Thymus (tissue), 11 donors: ENCODE results near the gene SEPSECS. TPM values are rescaled to one million over a fixed set of nuclear protein-coding genes. Genes with fewer than 3 reads are reported as not detected.
"Not testable (repeated sequence)": the region's sequence is repeated elsewhere in the genome, so short reads cannot be mapped to it uniquely, and the experiment has no call there.

Experiments used
- DNase-seq, 9 donors: peaks; one replicate each; pipeline ENCODE4 v3.0.0-alpha.2; 2013; ENCODE audit warnings: low spot score in 9 of 9, low read depth in 6 of 9, missing footprints in 1 of 9
- H3K27ac ChIP-seq, 2 donors: one replicate each; pipeline ENCODE4 v1.5.1; 2013; ENCODE audit warnings: control low read depth in 1 of 2, low read depth in 1 of 2, low read length in 1 of 2, mild to moderate bottlenecking in 1 of 2, moderate library complexity in 1 of 2
- H3K27me3 ChIP-seq, 2 donors: one replicate each; pipeline ENCODE4 v1.5.1; 2013; ENCODE audit warnings: low read length in 1 of 2; ENCODE audit not compliant: control insufficient read depth in 2 of 2, insufficient read depth in 1 of 2
- H3K36me3 ChIP-seq, 2 donors: one replicate each; pipeline ENCODE4 v1.5.1; 2013; ENCODE audit warnings: low read length in 1 of 2, mild to moderate bottlenecking in 1 of 2, moderate library complexity in 1 of 2; ENCODE audit not compliant: control insufficient read depth in 2 of 2, insufficient read depth in 2 of 2
- H3K4me1 ChIP-seq, 2 donors: one replicate each; pipeline ENCODE4 v1.5.1; 2013; ENCODE audit warnings: low read length in 2 of 2; ENCODE audit not compliant: control insufficient read depth in 2 of 2, insufficient read depth in 2 of 2
- H3K4me3 ChIP-seq, 2 donors: one replicate each; pipeline ENCODE4 v1.5.1; 2013; ENCODE audit warnings: low read length in 2 of 2, control low read depth in 1 of 2, mild to moderate bottlenecking in 1 of 2
- H3K9me3 ChIP-seq, 2 donors: one replicate each; pipeline ENCODE4 v1.5.1; 2013; ENCODE audit warnings: low read length in 1 of 2, mild to moderate bottlenecking in 1 of 2; ENCODE audit not compliant: control insufficient read depth in 2 of 2, insufficient read depth in 1 of 2
- WGBS: extraction: QIAGEN DNeasy Blood & Tissue Kit; methylation state at CpG from one replicate; pipeline ENCODE4 v1.1.7; 2013; 5-methylcytosine and 5-hydroxymethylcytosine counted together
- polyA plus RNA-seq: library from polyadenylated mRNA; stranded (reverse); fragments of 200-250 nt; gene quantifications from one replicate; pipeline ENCODE4 v1.2.3, GENCODE V29; 2013
- total RNA-seq: library from RNA; stranded (reverse); fragments of 120-200 nt; gene quantifications from one replicate; pipeline ENCODE4 v1.2.4, GENCODE V29; 2013
- donor health status: healthy.

SEPSECS gene
- total and polyA plus RNA-seq, 2 donors: 14.5 to 15.8 TPM

GRCh38 chr4:25085671-25086070 lies 74.6 kb downstream of the SEPSECS start:
- 16% methylated on average over 4 of the region's 4 CpGs for WGBS
- no peak for DNase-seq
- H3K36me3 ChIP-seq: no peaks in the 10 kb centered on the region
- no peak overlapping the region for H3K4me3 ChIP-seq
- H3K27me3 ChIP-seq: peaks cover 9 to 32% of the 10 kb centered on the region in 2 donors
- H3K27ac ChIP-seq: no peak overlapping the region
- H3K4me1 ChIP-seq: peaks cover 3 to 17% of the 10 kb centered on the region in 2 donors
- no peaks in the 10 kb centered on the region for H3K9me3 ChIP-seq

- H3K36me3 ChIP-seq, H3K27ac ChIP-seq, DNase-seq, H3K4me3 ChIP-seq, H3K9me3 ChIP-seq: not testable (repeated sequence)
- WGBS: 96% methylated on average over 4 of the region's 4 CpGs
- H3K27me3 ChIP-seq: peaks cover 3 to 16% of the 10 kb centered on the region in 2 donors
- H3K4me1 ChIP-seq: peaks cover 3 to 14% of the 10 kb centered on the region in 2 donors
Observed at GRCh38 chr4:25083441-25083840, 76.8 kb downstream of the SEPSECS start.

GRCh38 chr4:25081866-25082471 lies 78.3 kb downstream of the SEPSECS start:
- no peak overlapping the region for H3K4me3 ChIP-seq
- H3K36me3 ChIP-seq: no peaks in the 10 kb centered on the region
- DNase-seq: no peak
- H3K4me1 ChIP-seq: no peaks in the 10 kb centered on the region
- no peak overlapping the region for H3K27ac ChIP-seq
- 94% methylated on average over 7 of the region's 7 CpGs for WGBS
- no peaks in the 10 kb centered on the region for H3K9me3 ChIP-seq
- peaks cover 0 to 2% of the 10 kb centered on the region in 2 donors for H3K27me3 ChIP-seq

- H3K9me3 ChIP-seq: no peaks in the 10 kb centered on the region
- no peak for DNase-seq
- H3K27ac ChIP-seq: no peak overlapping the region
- peaks cover 0 to under 1% of the 10 kb centered on the region in 2 donors for H3K27me3 ChIP-seq
- peaks cover 0 to 6% of the 10 kb centered on the region in 2 donors for H3K4me1 ChIP-seq
- H3K36me3 ChIP-seq: no peaks in the 10 kb centered on the region
- no peak overlapping the region for H3K4me3 ChIP-seq
- WGBS: 94% methylated on average over 1 of the region's 1 CpG
Observed at GRCh38 chr4:25080571-25080970, 79.7 kb downstream of the SEPSECS start.

- Histone ChIP-seq H3K4me1 (peaks cover 0 to 6% of the 10 kb centered on the region in 2 donors), H3K27ac (no peak overlapping the region), H3K4me3 (no peak overlapping the region), H3K9me3 (no peaks in the 10 kb centered on the region), H3K27me3 (no peaks in the 10 kb centered on the region), H3K36me3 (no peaks in the 10 kb centered on the region)
- 92% methylated on average over 4 of the region's 4 CpGs for WGBS
- no peak for DNase-seq
Observed at GRCh38 chr4:25078523-25078922, 81.7 kb downstream of the SEPSECS start.

- Histone ChIP-seq H3K4me3 (no peak overlapping the region), H3K4me1 (peaks cover 0 to 6% of the 10 kb centered on the region in 2 donors), H3K36me3 (no peaks in the 10 kb centered on the region), H3K27ac (no peak overlapping the region), H3K9me3 (no peaks in the 10 kb centered on the region), H3K27me3 (no peaks in the 10 kb centered on the region)
- WGBS: 93% methylated on average over 3 of the region's 3 CpGs
- no peak for DNase-seq
Observed at GRCh38 chr4:25076625-25077398, 83.4 kb downstream of the SEPSECS start.

- H3K27me3 ChIP-seq: no peaks in the 10 kb centered on the region
- DNase-seq: peak in 1 of 9 donors; percentile 7
- peaks cover 0 to 6% of the 10 kb centered on the region in 2 donors for H3K4me1 ChIP-seq
- H3K36me3 ChIP-seq: no peaks in the 10 kb centered on the region
- peak overlapping the region in 1 of 2 donors; percentile 17 for H3K27ac ChIP-seq
- H3K4me3 ChIP-seq: no peak overlapping the region
- 87% methylated on average over 4 of the region's 4 CpGs for WGBS
- H3K9me3 ChIP-seq: no peaks in the 10 kb centered on the region
Observed at GRCh38 chr4:25075851-25076250, 84.4 kb downstream of the SEPSECS start.

GRCh38 chr4:25075129-25075528 lies 85.1 kb downstream of the SEPSECS start:
- Histone ChIP-seq H3K4me1 (peaks cover 0 to 6% of the 10 kb centered on the region in 2 donors), H3K27ac (no peak overlapping the region), H3K9me3 (no peaks in the 10 kb centered on the region), H3K27me3 (no peaks in the 10 kb centered on the region), H3K4me3 (no peak overlapping the region), H3K36me3 (no peaks in the 10 kb centered on the region)
- WGBS: 96% methylated on average over 11 of the region's 11 CpGs
- no peak for DNase-seq

- H3K27ac ChIP-seq: no peak overlapping the region
- WGBS: 85% methylated on average over 3 of the region's 3 CpGs
- no peaks in the 10 kb centered on the region for H3K9me3 ChIP-seq
- H3K27me3 ChIP-seq: no peaks in the 10 kb centered on the region
- no peaks in the 10 kb centered on the region for H3K4me1 ChIP-seq
- no peak for DNase-seq
- H3K36me3 ChIP-seq: no peaks in the 10 kb centered on the region
- no peak overlapping the region for H3K4me3 ChIP-seq
Observed at GRCh38 chr4:25070545-25070944, 89.7 kb downstream of the SEPSECS start.
